HG03575 (cell line): ENCODE measurements around the gene DHRS3.

Experiments
- ATAC-seq: cut with Tn5 transposase; IDR thresholded peaks from one replicate; pipeline ENCODE4 v1.9.1; 2021; ENCODE audit not compliant: unreplicated experiment, insufficient number of reproducible peaks, low FRiP score; ENCODE audit errors: extremely low read depth

DHRS3 gene

DNA sequence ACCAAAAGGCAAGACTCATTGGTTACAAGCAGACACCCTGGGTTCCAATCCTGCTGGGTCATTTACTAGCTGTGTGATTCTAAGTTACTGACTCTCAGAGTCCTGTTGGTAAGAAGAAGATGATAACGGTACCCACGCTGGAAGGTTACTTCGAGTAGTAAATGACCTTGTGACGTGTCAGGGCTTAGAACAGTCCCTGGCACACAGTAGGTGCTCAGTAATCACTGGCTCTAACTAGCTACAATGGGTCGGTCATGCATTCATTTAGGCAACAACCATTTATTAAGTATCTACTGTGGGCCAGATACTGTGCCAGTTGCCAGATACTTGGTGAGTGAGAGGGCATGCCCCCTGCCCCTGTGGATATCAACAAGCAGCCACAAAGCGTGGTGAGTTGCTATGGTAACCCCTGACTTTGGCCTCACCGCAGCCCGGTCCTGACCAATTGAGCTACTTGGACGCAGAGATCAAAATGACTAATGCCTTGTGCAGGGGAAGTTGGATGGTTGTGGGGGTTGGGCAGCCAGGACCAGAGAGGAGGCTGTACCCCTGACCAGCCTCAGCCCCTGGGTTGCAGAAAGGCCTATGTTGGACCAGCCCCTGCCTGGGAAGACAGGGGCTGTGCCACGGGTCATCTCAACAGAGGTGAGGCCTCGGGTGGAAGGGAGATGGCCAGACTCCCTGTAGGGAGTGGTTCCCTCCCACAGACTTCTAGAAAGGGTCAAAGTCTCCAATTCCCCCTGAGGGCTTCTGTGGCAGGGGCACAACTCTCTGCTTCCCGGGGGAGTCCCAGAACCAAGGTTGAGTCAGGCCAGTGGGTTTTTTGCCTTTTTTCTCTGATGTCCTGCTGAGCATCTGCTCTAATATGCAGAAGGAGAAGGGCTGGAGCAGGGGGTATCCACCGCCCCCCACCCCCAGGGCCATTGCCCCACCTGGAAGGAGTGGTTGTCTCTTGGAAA, 16.0 kb downstream of the DHRS3 start:
- no peak for ATAC-seq

DNA sequence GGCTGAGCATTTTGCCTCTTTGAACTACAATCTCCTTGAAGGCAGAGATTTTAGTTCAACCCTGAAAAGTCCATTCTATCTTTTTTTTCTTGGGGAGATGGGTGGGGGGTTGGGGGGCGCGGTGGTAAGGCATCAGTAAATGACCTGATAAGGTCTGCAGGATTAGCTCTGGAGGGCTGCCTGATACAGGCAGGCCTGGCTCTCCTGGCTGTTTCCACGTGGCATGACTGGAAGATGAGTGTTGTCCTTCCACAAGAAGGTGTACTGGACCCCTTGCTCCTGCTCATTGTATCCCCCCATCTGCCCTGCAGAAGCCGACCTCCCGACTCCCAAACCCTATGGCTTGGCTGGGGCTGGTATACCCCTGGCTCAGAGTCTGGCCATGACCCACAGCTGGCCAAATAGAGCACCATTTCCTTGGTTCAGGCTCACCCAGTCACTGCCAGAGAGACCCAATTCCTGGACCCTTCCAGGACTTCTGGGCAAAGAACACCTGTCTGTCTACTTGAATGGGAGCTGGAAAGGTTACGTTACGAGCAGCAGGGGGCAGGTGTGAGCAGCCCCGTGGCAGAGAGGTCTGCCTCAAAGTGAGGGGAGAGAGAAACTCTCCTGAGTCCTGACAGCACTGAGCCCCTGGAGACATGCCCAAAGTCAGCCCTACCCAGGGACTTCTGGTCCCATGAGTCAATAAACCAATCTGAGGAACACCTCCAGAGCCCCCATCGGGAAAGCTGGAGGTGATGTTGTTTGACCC, 17.0 kb downstream of the DHRS3 start:
- no peak for ATAC-seq

DNA sequence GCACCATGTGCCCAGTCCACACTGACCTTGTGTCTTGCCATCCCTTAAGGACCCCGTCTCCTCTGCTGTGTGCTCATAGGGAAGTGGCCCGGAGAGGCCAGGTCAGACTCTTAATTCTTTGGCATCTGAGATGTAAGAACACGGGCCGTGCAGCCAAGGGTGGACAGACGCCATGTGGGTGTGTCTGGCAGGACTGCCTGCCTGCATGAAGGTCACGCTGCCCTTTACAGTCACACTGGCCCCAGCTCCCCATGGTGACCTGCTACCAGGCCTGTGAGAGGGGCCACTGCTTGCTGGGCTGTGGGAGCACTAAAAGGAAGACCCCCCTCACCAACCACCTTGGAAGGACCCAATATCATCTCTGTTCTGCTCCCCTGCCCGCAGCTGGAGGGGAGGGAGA, 17.7 kb downstream of the DHRS3 start:
- no peak for ATAC-seq

DNA sequence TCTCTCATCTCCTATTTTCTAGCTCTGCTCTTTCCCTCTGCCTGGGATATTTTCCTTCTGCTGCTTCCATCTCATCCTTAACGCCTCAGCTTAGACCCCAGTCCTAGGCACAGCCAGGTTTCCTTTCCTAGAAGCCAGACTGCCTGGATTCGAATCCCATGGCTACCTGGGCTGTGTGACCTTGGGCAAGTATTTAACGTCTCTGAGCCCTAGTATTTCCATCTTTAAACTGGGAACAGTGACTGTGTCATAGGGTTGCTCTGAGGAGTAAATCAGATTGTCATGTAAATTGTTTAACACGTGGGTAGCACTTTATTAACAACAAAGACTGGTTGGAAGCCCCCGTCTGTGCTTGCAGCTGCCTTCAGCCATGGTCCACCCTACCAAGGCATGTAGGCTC, 18.4 kb downstream of the DHRS3 start:
- ATAC-seq: no peak

DNA sequence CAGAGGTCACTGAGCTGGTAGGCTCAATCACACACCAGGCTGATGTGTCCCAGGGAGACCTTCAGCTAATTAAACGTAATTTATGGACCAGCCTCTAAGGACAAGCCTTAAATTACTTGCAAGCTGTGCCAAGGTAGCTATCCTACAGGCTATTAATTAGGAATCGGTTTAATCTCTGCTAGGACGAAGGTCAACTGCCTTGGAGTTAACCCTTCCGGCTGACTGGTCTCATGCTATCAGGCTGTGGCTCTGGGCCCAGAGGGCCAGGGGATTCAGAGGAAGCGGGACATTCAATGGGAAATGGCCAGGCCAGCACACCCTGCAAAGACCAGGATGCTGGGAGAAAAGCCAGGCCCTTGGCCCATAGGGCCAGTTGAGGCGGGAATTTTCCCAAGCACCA, 19.0 kb downstream of the DHRS3 start:
- no peak for ATAC-seq

DNA sequence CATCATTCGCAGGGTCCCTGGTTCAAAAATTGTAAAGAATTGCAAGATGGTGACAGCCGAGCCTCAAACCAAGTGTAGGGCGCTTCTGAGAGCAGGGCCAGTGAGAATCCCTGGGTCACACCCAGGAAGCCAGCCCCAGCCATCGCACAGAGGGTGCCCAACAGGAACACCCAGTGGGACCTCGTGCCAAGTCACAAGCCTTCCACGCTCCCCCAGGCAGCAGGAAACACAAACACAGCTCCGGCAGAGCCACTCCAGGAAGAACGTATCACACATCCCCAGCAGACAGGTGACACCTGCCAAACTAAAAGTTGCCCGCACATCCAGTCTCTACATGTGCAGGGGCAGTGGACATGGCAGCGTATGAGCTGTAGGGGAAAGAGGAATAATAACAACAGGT, 20.2 kb downstream of the DHRS3 start:
- no peak for ATAC-seq

DNA sequence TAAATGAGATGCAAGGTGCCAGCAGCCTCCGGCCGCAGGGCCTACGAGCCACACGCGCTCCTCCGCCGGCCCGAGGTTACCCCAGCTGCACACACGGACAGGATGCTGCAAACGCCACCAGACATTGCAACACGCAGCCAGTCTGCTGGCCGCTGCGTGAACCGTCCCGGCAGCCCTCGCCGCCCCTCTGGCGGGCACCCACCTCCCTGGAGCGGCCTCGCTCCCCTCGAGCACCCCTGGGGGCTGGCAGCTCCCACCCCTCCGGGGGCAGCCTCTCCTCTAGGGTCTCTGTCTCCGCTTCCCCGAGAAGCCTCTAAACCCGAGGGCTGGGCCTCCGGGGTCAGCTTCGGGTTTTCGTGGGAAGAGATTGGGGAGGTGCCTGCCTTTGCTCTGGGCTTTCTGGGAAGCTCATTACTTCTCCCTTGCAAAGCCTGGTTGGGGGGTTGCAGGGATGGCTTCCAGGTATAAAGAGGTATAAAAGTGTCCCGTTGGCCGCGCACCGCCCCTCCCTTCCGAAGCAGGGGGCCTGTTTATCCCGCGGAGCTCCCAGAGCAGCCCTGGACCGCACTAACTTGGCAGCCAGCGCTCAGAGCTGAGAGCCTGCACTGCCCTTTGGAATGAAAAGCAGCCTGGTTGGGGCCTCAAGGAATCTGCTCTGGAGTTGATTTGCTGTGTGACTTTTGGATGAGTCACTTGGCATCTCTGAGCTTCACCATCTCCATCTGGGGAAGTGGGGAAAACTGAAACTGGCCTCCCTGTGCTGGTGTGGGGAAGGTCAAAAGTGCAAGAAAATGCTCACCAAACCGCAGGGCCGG, 21.8 kb downstream of the DHRS3 start:
- ATAC-seq: no peak

DNA sequence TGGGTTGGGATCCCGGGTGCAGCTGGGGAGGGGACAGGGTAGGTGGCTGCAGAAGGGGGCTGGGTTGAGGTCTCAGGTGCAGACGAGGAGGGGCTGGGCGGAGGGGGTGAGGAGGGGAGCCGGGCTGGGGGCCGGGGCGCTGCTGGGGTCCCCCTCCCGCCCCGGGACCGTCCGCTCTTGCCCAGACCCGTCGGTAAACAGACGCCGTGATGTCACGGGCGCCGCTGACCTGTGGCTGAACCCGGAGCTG, 22.3 kb downstream of the DHRS3 start:
- ATAC-seq: no peak

DNA sequence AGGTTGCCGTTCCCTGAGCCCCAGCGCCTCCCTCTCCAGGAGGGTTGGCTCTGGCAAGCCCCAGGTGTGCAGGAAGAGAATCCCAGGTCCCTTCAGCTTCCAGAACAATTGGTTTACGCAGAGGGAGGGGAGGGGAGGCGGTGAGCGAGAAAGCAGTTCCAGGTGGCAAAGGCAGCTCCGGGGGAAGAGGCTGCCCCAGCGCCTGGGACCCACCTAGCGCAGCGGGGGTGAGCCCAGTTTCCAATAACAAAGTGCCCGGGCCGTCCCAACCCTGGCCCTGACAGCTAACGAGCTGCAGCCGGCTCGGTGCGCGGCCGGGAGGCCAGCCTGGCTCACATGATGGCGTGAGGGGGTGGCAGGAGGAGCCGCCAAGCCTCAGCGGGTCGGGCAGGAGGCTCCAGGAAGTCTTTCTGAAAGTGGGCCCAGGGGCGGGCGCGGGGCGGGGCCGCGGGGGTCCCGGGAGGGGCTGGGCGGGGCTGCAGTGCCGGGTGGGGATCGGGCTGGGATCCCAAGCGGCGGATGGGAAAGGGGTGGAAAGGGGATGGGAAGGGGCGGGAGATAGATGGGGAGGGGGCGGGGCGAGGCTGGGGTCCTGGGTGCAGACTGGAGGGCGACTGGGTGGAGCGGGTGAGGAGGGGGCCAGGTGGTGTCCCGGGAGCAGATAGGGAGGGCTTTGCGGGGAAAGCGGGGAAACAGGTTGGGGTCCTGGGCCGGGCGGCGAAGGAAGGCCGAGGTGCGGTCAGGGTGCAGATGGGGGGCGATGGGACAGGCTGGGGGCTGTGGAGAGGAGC, 22.8 kb downstream of the DHRS3 start:
- ATAC-seq: no peak

DNA sequence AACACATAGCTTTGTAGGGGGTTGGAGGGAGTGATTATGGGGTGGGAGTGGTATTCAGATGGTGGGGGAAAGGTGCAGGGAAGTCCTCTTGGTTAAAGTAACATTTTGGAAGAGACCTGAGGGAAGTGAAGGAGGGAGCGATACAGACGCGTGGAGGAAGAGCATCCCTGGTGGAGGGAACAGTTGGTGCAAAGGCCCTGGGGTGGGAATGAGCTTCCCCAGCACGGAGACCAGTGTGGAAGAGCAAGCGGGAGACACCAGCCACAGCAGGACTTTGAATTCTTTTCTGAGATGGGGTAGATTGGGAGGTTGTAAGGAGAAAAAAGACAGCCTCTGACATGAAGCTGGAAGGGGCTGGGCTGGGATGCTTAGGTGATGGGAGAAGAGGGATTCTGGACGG, 23.5 kb downstream of the DHRS3 start:
- no peak for ATAC-seq

DNA sequence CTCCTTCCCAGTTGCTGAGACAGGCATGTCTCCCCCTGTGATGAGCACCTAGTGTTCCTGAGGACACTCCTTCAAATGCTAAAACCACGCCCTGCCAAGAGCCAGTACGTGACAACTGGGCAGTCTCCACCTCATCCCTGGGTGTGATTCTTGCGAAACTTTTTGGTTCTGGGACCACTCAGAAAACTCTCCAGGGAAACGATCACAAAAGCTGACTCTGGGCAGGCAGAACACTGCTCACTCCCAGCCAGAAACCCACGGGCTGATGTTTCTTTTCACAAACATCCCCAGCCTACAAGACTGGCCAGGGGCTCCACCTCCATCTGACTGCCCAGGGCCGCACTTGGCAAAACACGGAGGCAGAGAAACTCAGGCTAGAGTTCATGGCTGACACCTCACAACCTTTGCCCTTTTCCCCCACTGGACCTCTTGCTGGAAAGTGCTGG, 24.4 kb downstream of the DHRS3 start:
- ATAC-seq: no peak

DNA sequence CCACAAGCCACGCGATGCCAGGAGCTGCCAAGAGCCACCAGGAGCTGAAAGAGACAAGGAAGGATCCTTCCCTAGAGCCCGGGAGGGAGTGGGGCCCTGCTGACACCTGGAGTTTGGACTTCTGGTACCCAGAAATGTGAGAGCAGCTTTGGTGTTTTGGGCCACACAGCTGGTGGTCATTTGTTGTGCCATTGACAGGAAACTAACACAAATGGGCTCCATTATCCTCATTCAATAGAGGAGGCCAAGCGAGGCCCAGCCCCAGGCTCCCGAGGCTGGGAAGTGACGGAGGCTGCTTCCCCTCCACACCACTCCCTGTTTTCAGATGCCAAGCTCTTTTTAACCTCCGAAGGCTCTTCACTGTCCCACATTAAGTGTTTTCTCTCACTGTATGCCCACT, 25.5 kb downstream of the DHRS3 start:
- no peak for ATAC-seq

DNA sequence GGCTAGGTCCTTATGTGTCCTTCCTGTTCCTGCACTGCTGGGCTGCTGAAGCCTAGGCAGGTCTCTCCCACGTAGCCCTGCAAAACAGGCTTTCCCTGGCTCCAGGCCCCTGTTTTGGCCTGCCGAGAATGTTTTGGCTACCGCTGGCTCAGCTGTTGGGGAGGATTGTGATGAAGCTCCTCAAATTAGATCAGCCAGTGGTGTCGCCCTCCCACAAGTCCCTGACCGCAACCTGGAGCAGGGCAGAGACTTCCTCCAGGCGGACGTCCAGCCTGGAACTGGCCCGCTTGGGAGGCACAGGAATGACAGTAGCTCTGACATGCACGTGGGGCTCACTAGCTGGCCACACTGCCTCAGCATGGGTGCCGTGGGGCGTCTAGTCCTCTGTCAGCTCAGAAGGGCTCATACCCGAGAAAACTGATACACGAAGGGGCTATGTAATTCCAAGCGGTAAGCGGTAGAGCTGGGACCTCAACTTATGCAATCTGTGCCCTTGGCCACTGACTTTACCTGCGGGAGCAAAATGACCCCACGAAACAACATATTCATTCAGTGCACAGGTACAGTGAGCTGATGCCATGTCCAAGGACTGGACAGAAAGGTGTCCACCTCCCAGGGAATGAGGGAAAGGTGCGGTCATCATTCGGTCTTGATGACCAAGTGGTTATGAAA, 26.6 kb downstream of the DHRS3 start:
- no peak for ATAC-seq

DNA sequence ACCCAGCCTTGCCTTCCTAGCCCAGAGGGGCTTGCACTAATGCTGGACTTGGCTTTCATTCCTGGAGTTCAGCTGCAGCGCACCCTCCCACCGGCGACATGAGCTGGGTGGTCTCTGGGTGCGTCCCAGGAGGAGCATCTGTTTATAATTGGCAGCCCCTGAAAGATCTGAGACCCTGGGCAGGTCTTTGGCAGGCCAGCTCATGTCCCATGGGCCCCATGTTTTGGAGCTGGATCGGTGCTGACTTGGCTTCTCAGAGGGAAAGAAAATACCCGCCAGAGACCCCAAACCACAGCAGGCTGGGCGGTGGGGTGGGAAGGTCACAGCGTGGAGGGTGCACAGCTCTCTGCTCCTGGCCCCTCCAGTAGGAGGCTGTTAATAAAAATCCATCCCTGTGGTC, 29.3 kb downstream of the DHRS3 start:
- no peak for ATAC-seq

DNA sequence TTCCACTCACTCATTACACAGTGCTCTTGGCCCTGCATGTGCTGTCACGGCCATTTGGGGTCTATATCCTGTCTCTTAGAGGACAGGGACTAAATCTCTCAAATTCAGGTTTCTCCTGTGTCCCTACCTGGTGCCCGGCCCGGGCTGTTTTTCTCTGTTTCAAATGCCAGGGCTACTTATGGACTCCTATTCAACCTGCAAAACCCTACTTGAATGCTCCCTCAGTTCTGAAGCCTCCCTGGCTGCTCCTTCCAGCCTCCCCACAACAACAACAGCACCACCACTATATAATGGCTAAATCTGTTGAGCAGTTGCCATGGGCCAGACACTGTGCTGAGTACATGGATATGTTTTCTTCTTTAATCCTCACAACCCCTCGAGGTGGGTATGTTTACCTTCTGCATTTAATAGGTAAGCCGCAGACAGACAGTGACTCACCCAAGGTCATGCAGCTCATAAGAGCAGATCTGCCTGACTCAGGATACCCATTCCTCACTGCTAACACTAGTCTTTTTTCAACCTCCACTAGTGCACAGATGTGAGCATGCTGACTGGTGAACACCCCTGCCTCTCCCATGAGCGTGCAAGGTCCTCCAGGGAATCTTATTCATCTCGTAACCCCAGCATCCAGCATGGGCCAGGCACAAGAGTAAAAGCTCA, 29.9 kb downstream of the DHRS3 start:
- ATAC-seq: no peak

DNA sequence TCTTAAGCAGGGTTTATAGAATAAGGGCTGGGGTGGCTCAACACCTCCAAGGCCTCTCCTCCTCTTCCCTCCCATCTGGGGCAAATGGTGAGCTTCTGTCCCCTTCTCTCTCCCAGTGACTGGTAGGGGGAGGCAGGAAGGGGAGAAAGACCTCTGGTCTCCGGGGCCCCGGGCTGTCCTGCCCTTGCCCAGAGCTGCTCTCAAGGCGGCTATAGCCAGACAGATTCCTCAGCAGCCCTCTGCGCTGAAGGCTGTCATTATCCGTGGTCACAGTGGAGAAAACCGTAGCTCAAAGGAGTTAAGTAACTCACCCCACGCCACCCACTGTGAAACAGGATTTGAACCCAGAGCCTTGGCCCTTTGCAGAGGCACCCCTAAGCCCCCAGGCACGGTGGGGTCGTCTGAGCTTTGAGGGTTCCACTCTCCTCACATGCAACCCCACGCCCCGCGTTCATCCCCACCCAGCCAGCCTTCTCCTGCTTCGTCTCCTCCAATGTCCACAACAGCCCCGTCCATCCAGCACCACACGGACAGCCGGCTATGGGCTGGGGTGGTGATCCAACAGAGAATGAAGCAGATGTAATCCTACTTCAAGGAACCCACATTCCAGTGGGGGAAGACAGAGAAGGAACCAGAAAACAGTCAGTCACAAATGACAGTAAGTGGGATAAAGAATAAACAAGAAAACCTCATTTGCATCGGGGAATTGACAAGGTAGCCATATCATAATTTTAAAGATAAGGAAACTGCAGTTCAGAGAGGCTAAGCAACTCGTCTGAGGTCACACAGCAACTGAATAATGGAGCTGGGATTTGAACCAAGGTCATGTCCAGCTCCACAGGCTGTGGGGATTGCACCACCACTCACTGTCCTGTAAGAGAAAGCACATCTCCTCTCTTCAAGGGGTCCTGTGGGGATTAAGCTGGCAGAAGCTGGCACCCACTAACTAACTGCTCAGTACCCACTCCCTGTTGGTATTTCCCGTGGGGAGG, 31.8 kb downstream of the DHRS3 start:
- no peak for ATAC-seq

DNA sequence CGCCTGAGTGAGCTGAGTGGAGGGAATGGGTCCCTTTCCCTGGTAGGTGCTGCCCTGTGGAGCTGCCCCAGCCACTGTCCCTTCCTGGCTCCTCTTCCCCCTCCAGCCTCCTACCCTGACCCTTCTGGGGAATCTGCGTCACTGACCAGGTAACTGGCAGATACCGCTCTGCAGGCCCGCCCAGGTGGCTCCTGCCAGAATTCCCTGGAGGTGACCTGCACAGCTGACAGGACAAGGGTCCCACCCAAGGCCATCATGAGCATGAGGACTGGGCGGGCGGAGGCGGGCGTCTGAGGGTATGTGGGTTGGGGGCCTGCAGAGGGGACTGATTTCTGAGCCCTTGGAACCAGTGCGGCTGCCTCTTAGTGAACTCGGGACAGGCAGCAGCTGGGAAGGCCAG, 32.5 kb downstream of the DHRS3 start:
- ATAC-seq: no peak
